GM21360 (cell line): ENCODE measurements around the gene POU4F3.

ENCODE experiments used
- ATAC-seq: cut with Tn5 transposase; IDR thresholded peaks from one replicate; pipeline ENCODE4 v1.9.1; 2021; ENCODE audit warnings: mild to moderate bottlenecking, moderate library complexity; ENCODE audit not compliant: unreplicated experiment

The POU4F3 gene

DNA sequence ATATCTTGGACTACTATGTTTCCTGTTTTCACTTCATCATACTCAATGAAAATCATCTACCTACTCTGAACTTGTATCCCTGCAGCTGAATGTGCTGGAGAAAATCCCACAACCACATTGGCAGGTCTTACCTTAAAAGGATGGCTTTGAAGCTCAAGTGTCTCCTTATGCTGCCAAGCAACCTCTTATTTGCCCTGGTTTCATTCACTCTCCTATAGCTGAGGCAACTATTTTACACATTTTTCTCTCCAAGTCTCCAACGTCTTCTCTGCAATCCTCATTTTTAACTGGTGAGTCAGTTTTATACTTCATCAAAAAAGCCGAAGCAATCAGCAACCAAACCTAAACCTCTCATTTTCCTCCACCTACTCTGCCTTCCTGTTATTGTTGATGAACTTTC is 49.7 kb downstream of the POU4F3 start:
- no peak for ATAC-seq

DNA sequence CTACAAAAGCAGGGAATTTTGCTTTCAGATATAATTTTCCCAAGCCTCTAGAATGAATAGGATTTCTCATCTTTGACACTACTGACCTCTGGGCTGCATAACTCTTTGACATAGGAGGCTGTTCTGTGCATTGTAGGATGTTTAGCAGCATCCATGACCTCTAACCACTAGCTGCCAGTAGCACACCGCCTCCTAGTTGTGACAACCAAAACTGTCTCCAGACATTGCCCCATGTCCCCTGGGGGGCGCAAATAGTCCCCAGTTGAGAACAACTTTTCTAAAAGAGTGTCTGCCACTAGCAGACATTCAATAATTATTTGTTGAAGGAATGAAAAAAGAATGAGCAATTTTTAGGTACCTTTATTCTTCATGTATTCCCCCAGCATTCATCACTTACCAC is 51.8 kb downstream of the POU4F3 start:
- peak; percentile 71 for ATAC-seq
